Natural killer cell treated with Interleukin-12 subunit alpha and Interleukin-12 subunit beta and Interleukin-15 and Interleukin-18, amount 100 ng/mL, for 72 hours (primary cell): ENCODE measurements around the gene NFATC2. TPM values are rescaled to one million over a fixed set of nuclear protein-coding genes. Genes with fewer than 3 reads are reported as not detected.

Source experiments
- ATAC-seq, 2 donors: fragments of 150-1000 bp; cut with Tn5 transposase in 1 of 2; sonication (Bioruptor Pico), chemical (Tn5 transposase) in 1 of 2; 2 replicates each; pipeline ENCODE4 v1.10.0; 2021
- DNase-seq: peaks from one replicate; pipeline ENCODE4 v3.0.0; 2022; ENCODE audit warnings: low spot score
- H3K27ac Mint-ChIP-seq, 2 donors: 1 replicate in 1 of 2; 2 replicates in 1 of 2; pipeline ENCODE4 v1.8.0; 2022; ENCODE audit warnings: mixed read lengths in 2 of 2, mild to moderate bottlenecking in 1 of 2, moderate library complexity in 1 of 2
- H3K27me3 Mint-ChIP-seq, 2 donors: 1 replicate in 1 of 2; 2 replicates in 1 of 2; pipeline ENCODE4 v1.8.0; 2022; ENCODE audit warnings: mixed read lengths in 2 of 2
- H3K36me3 Mint-ChIP-seq: one replicate; pipeline ENCODE4 v1.8.0; 2022; ENCODE audit warnings: mixed read lengths
- H3K4me1 Mint-ChIP-seq, 2 donors: 1 replicate in 1 of 2; 2 replicates in 1 of 2; pipeline ENCODE4 v1.8.0; 2022; ENCODE audit warnings: low read depth in 2 of 2, mixed read lengths in 2 of 2, mild to moderate bottlenecking in 1 of 2
- H3K4me3 Mint-ChIP-seq: one replicate; pipeline ENCODE4 v1.8.0; 2022; ENCODE audit warnings: mixed read lengths
- H3K9me3 Mint-ChIP-seq: 2 replicates; pipeline ENCODE4 v1.8.0; 2022; ENCODE audit warnings: mixed read lengths
- total RNA-seq, 2 donors: library from RNA; stranded (reverse); gene quantifications; one replicate each; pipeline ENCODE4 v1.2.3, GENCODE V29; 2022

The NFATC2 gene
- total RNA-seq, 2 donors from 2014 or later: 83.3 to 97.1 TPM

DNA sequence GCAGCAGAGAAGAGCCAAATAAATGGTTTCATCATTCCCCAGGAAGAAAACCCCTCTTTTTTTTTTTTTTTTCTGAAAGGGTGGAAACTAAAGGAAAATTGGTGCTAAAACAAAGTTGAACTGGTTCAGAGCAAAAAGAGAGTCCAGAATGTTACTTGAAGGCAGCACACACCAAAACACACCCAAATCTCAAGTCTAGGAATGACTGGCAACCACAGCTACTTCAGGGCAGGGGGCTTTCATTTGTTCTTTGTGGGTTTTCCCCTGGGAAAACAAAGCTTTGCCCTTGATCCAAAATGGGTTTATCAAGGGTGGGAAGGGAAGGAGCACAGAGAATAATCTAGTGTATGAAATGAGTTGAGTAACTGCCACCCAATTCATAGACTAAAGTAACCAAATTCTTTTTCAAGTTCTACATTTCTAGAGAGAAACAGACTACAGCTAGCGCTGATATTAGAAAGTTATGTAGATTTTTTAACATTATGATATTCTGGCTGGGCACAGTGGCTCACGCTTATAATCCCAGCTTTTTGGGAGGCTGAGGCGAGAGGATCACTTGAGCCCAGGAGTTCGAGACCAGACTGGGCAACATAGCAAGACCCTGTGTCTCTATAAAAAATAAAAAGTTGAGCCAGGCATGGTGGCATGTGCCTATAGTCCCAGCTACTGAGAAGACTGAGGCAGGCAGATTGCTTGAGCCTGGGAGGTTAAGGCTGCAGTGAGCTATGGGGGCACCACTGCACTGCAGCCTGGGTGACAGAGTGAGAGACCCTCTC, 119.8 kb downstream of the NFATC2 start:
- no peak for ATAC-seq
- H3K4me1 Mint-ChIP-seq: peaks cover 73 to 82% of the 10 kb centered on the region in 2 donors
- no peaks in the 10 kb centered on the region for H3K27me3 Mint-ChIP-seq
- no peaks in the 10 kb centered on the region for H3K9me3 Mint-ChIP-seq
- peak overlapping the region; percentile 92 to 98 for H3K27ac Mint-ChIP-seq
- H3K36me3 Mint-ChIP-seq: peaks cover 34% of the 10 kb centered on the region
- DNase-seq: no peak
- peak overlapping the region; percentile 73 for H3K4me3 Mint-ChIP-seq

DNA sequence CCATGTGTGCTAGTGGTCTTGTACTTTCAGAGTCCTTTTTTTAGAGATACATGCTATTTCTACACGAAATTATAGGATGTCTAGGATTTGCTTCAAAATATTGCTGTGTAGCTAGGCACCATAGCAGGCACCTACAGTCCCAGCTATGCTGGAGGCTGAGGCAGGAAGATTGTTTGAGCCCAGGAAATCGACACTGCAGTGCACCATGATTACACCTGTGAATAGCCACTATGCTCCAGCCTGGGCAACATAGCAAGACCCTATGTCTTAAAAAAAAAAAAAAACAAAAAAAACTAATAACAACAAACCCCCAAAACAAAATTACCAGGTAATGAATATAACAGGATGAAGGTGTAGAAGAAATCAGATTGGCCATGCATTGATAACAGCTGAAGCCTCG, 121.7 kb downstream of the NFATC2 start:
- Mint-ChIP-seq H3K36me3 (peaks cover 31% of the 10 kb centered on the region), H3K9me3 (no peaks in the 10 kb centered on the region), H3K4me1 (peaks cover 74 to 82% of the 10 kb centered on the region in 2 donors), H3K27me3 (no peaks in the 10 kb centered on the region), H3K4me3 (no peak overlapping the region), H3K27ac (peak overlapping the region; percentile 92 to 98)
- ATAC-seq: no peak
- DNase-seq: no peak

DNA sequence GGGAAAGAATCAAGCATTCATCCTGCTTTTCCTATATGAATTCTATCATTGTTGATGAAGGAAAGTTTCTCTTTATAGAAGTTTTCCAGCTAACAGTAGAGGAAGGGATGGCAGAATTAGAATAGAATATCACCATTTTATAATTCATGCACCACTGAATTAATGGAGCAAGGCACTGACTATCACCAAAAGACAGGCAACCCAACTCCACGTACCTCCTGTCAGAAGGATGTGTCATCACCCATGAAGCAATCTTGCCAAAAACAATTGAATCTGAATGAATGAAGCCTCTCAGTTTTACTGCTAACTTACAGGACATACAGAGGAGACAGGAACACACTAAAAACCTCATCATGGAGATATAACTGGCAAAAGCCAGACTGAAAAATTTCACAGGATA, 122.4 kb downstream of the NFATC2 start:
- H3K27ac Mint-ChIP-seq: peak overlapping the region; percentile 92 to 98
- peaks cover 31% of the 10 kb centered on the region for H3K36me3 Mint-ChIP-seq

DNA sequence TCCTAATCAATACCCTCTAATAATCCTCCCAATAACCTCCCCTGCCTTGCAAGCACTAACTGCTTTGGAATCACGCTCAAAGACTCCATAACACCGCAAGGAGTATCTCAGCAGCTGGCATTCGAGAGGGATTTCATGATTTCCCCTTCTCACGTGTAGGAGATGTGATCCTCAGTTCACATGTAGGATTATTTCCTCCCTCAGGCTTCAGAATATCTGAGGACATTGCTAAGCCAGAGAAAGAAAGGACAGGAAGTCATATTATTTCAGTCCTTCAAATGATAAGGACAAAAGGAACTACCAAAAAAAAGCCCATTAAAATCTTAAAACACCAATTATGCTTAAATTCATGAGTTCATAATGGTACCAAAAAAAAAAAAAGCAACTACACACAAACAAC, 122.9 kb downstream of the NFATC2 start:
- Mint-ChIP-seq H3K4me3 (peak overlapping the region; percentile 38), H3K4me1 (peaks cover 72 to 83% of the 10 kb centered on the region in 2 donors), H3K36me3 (peaks cover 31% of the 10 kb centered on the region), H3K27ac (peak overlapping the region; percentile 92 to 98), H3K9me3 (no peaks in the 10 kb centered on the region), H3K27me3 (no peaks in the 10 kb centered on the region)
- DNase-seq (no peak), ATAC-seq (no peak)

More for the DNA sequence above, 122.4 kb downstream of the NFATC2 start:
- Mint-ChIP-seq H3K9me3 (no peaks in the 10 kb centered on the region), H3K4me3 (peak overlapping the region; percentile 38), H3K4me1 (peaks cover 75 to 85% of the 10 kb centered on the region in 2 donors), H3K27me3 (no peaks in the 10 kb centered on the region)
- ATAC-seq (peak in 1 of 2 donors; percentile 54), DNase-seq (no peak)

DNA sequence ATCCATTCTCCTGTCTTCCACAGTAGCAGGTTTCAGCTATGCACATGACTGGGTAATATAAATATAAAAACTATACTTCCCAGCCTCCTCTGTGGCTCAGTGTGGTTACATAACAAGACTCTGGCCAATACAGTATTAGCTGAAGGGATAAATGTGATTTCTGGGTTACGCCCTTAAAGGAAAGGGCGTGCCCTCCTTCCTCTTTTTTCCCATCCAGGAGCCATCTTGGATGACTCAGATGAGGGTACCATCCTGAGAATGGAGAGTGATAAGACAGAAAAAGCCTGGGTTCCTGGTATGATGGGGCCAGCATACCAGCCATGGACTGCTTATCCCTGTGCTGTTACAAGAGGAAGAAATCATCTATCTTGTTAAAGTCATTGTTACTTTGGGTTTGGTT, 123.3 kb downstream of the NFATC2 start:
- H3K27ac Mint-ChIP-seq: peak overlapping the region; percentile 92 to 98
- DNase-seq (no peak), ATAC-seq (no peak)
- H3K4me1 Mint-ChIP-seq: peaks cover 72 to 82% of the 10 kb centered on the region in 2 donors
- H3K27me3 Mint-ChIP-seq: no peaks in the 10 kb centered on the region
- peaks cover 30% of the 10 kb centered on the region for H3K36me3 Mint-ChIP-seq
- peak overlapping the region; percentile 38 for H3K4me3 Mint-ChIP-seq
- H3K9me3 Mint-ChIP-seq: no peaks in the 10 kb centered on the region

DNA sequence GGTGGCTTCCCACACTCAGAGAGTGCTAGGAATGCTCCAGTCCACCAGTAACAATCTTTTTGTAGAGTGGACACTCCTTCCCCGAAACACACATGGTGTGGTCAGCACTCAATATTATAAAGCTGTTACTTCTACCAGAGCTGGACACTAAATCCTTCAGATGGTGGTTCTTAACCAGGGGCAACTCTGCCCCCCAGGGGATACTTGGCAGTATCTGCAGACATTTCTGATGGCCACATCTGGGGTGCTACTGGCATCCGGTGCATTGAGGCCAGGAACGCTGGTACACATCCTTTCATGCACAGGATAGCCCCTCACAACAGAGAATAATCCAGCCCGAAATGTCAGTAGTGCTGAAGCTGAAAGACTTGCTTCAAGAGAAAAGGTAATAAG, 124.4 kb downstream of the NFATC2 start:
- H3K36me3 Mint-ChIP-seq: peaks cover 22% of the 10 kb centered on the region
- no peaks in the 10 kb centered on the region for H3K9me3 Mint-ChIP-seq
- H3K4me1 Mint-ChIP-seq: peaks cover 65 to 78% of the 10 kb centered on the region in 2 donors
- no peaks in the 10 kb centered on the region for H3K27me3 Mint-ChIP-seq
- no peak for DNase-seq
- peak overlapping the region; percentile 92 to 98 for H3K27ac Mint-ChIP-seq
- H3K4me3 Mint-ChIP-seq: peak overlapping the region; percentile 87
- peak in 1 of 2 donors; percentile 3 for ATAC-seq

DNA sequence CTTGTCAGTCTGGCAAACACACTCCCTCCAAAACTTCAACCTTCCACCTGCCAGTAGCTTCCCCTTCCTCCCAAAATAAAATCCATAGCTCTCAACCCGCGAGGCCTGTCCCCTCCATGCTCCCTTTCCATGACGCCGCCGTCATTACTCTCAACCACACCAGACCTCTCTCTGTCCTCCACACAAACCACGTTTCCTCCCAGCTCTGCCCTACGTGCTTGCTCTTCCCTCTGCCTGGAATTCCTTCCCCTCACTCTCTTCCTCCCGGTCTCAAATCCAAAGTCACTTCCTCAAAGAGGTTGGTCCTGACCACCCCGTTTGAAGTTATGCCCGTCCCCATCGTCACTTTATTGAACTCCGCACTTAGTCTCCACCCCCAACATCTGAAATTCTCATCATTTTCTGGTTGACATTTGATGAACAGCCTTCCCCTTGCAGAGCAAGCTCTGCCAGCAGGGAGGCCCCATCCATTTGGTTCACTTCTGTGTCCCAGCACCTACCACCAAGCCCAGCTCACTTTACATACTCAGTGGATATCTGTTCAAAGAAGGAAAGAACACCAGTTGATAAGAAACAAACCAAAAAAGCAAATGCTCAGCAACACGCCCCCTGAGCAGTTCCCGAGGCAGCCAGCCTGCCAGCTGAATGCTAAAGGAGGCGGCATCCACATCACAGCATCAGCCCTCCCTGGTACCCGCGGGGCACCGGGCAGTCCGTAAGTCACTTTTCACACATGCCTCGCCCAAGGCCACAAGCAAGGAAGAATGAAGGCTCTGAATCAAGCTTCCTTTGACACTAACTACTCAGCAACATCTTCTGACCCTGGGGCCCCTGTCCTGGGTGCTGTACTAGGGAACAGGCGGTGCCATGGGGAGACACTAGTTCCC, 125.0 kb downstream of the NFATC2 start:
- Mint-ChIP-seq H3K36me3 (peaks cover 21% of the 10 kb centered on the region), H3K27ac (peak overlapping the region; percentile 92 to 98), H3K4me1 (peaks cover 66 to 78% of the 10 kb centered on the region in 2 donors), H3K4me3 (peak overlapping the region; percentile 87), H3K27me3 (no peaks in the 10 kb centered on the region), H3K9me3 (no peaks in the 10 kb centered on the region)
- ATAC-seq: peak; percentile 61 to 66
- DNase-seq: peak; percentile 74

DNA sequence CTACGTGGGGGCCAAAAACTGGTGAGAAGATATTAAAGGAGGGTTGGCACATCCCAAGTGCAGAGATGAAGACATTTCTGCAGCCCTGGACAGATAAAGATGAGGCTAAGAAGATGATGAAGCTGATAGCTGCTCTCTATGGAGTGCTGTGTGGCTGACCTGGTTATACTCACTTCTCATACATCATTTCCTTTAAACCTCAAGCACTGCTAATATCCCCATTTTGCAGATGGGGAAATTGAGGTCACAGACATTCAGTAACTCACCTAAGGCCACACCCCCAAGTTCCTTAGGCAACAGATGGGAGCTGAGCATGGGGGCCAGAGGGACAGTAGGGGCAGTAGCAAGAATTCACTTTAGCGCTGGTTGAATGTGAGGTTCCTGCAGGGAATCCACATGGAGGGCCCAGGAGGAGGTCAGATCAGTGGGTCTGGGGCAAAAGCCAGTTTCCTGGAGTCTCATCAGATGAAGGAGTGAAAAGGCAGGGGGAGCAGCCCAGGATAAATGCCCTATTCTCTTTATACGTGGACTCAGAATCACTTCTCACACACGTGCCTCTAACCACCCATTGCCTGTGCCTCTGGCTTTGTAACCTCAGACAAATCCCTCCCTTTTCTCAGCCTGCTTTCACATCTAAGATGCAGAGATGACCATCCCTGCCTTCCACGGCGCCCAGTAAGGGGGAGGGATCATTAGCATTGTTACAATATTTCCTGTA, 125.8 kb downstream of the NFATC2 start:
- Mint-ChIP-seq H3K4me1 (peaks cover 65 to 78% of the 10 kb centered on the region in 2 donors), H3K9me3 (no peaks in the 10 kb centered on the region), H3K36me3 (peaks cover 13% of the 10 kb centered on the region), H3K4me3 (peak overlapping the region; percentile 87), H3K27me3 (no peaks in the 10 kb centered on the region), H3K27ac (peak overlapping the region; percentile 92 to 98)
- DNase-seq (no peak), ATAC-seq (peak; percentile 59 to 66)

DNA sequence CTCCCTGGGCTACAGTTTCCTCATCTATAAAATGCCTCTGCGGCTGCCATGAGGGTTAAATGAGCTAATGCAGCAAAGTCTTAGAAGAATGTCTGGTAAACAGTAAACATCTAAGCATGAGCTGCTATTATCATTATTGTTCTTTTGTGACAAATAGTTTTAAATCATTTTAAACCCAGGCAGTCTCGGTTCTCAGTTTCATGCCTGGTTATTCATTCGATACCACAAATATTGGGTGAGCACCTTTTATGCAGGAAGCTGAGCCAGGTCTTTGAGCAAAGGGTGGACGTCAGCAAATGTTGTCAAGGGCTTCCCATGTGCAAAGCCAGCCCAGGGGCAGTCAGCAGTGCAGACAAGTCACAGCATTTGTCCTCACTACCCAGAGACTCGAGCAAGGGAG, 128.7 kb downstream of the NFATC2 start:
- Mint-ChIP-seq H3K4me1 (peaks cover 72 to 82% of the 10 kb centered on the region in 2 donors), H3K4me3 (peak overlapping the region; percentile 87), H3K36me3 (peaks cover 9% of the 10 kb centered on the region)

DNA sequence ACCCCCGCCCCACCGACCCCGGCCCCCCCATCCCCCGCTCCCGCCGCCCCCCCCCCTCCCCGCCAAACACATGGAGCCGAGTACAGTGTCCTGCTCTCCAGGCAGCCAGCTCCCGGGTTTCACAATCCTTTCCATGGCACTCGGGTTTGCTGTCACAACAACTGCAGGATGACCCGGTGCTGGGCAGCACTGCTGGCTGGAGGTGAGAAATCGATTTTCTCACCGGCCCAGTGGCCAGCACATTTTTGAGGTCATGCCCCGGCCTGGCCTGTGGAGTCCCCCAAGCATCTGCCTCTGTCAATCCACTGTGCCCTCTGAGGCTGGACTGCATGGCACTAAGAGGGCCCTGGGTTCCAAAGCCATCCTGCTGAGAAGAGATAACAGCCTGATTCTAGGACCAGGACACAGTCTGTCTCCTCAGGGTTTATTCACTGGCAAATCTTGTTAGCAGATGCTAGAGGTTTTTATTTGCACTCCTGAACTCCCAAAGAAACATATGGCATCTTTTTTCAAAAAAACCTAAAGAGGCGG, 129.5 kb downstream of the NFATC2 start:
- H3K4me1 Mint-ChIP-seq: peaks cover 72 to 83% of the 10 kb centered on the region in 2 donors

More for the DNA sequence above, 128.7 kb downstream of the NFATC2 start:
- no peak for ATAC-seq
- DNase-seq: peak; percentile 15
- Mint-ChIP-seq H3K27ac (peak overlapping the region; percentile 92 to 98), H3K27me3 (no peaks in the 10 kb centered on the region), H3K9me3 (peaks cover 3% of the 10 kb centered on the region)

DNA sequence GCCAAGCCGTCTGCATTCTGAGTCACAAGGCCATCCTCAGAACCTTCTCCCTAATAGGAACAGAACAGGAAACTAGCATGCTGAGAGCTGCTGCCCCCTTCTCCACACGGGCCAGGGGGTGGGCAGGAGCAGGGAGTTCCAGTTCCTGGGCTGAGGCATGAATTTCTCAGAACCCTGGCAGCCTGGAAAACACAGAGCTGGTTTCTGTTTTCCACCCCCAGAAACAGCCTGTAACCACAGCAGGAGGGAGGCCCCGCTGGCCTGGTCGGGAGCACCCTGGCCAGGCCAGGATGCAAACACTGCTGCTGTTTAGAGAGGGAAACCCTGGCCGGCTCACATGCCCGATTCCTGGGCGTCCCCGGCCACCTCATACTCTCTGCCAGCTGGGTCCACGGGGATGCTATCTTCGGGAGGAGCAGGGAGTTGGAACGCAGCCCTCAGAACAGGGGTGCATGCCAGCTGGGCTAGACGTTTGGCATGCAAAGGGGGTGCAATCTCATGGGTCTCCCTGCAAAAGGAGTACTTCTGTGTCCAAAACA, 130.1 kb downstream of the NFATC2 start:
- Mint-ChIP-seq H3K27me3 (no peaks in the 10 kb centered on the region), H3K9me3 (peaks cover 3% of the 10 kb centered on the region), H3K36me3 (peaks cover 10% of the 10 kb centered on the region), H3K4me1 (peaks cover 72 to 82% of the 10 kb centered on the region in 2 donors), H3K4me3 (peak overlapping the region; percentile 25), H3K27ac (peak overlapping the region; percentile 92 to 98)
- ATAC-seq (peak in 1 of 2 donors; percentile 52), DNase-seq (no peak)

More for the DNA sequence above, 129.5 kb downstream of the NFATC2 start:
- Mint-ChIP-seq H3K27ac (peak overlapping the region; percentile 92 to 98), H3K36me3 (peaks cover 10% of the 10 kb centered on the region), H3K9me3 (peaks cover 3% of the 10 kb centered on the region), H3K4me3 (no peak overlapping the region), H3K27me3 (no peaks in the 10 kb centered on the region)
- ATAC-seq (no peak), DNase-seq (no peak)

DNA sequence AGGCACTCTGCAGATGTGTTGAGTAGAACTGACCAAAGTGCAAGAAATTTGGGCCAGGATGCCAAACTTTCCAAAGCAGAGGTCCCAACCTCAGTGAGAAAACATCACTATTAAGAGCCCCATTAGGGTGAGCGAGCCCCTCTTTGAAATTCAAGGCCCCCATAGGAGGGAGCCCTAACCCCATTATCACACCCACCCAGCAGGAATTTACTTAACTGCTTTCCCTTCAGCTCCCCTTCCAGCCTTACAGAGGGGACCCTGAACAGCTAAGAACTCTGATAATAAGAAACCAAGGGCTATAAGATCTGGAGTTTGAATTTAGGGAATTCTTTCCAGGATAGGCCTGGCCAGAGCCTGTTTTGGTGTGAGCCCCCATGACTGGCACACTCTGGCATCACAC, 130.6 kb downstream of the NFATC2 start:
- DNase-seq (no peak), ATAC-seq (no peak)
- H3K27me3 Mint-ChIP-seq: no peaks in the 10 kb centered on the region
- H3K4me3 Mint-ChIP-seq: peak overlapping the region; percentile 25
- peaks cover 10% of the 10 kb centered on the region for H3K36me3 Mint-ChIP-seq
- peak overlapping the region; percentile 92 to 98 for H3K27ac Mint-ChIP-seq
- peaks cover 3% of the 10 kb centered on the region for H3K9me3 Mint-ChIP-seq
- H3K4me1 Mint-ChIP-seq: peaks cover 72 to 82% of the 10 kb centered on the region in 2 donors
